PC-3 (cell line): Measurements from ENCODE around the gene MYOF. TPM values are rescaled to one million over a fixed set of nuclear protein-coding genes. Genes with fewer than 3 reads are reported as not detected.

Source experiments
- ATAC-seq: fragments of 200-7000 bp; cut with Tn5 transposase; 2 replicates; pipeline ENCODE4 v1.9.1; 2020; ENCODE audit warnings: mild to moderate bottlenecking, moderate library complexity
- BruUV-seq: library from RNA; stranded (reverse); fragments of 400-500 nt; replicated peaks from 2 replicates; lab custom pipeline; 2021; lab: Mats Ljungman, UMichigan
- CTCF ChIA-PET: fragments of 300-600 bp; sonication (Branson Sonifier 250); formaldehyde crosslinking; loops from one replicate; lab custom pipeline; 2022; ENCODE audit warnings: antibody characterized with exemption; lab: Charles Lee
- POLR2A ChIA-PET: fragments of 300-600 bp; sonication (Branson Sonifier 250); formaldehyde crosslinking; loops from one replicate; lab custom pipeline; 2022; ENCODE audit warnings: antibody characterized with exemption; ENCODE audit not compliant: unreplicated experiment; lab: Charles Lee
- DNase-seq: peaks from one replicate; pipeline ENCODE4 v3.0.0-alpha.2; 2015
- H2AFZ ChIP-seq: fragments of 300-600 bp; sonication (generic); 2 replicates; pipeline ENCODE4 v1.6.0; 2016; ENCODE audit warnings: antibody characterized with exemption, low read length
- H3F3A ChIP-seq: fragments of 300-600 bp; sonication (generic); one replicate; pipeline ENCODE4 v1.6.0; 2017; ENCODE audit warnings: antibody characterized with exemption, low read length, control low read depth, mild to moderate bottlenecking; ENCODE audit not compliant: unreplicated experiment
- H3K27ac ChIP-seq: fragments of 300-600 bp; sonication (generic); 2 replicates; pipeline ENCODE4 v1.5.1; 2016; ENCODE audit warnings: mild to moderate bottlenecking, low read length
- H3K27me3 ChIP-seq: fragments of 300-600 bp; sonication (generic); 2 replicates; pipeline ENCODE4 v1.6.1; 2016; ENCODE audit warnings: low read length, mixed read lengths
- H3K36me3 ChIP-seq: fragments of 300-600 bp; sonication (generic); 2 replicates; pipeline ENCODE4 v1.6.1; 2016; ENCODE audit warnings: low read depth, mixed run types, low read length, mixed read lengths
- H3K4me1 ChIP-seq: fragments of 300-600 bp; sonication (generic); 2 replicates; pipeline ENCODE4 v1.5.1; 2016; ENCODE audit warnings: low read length; ENCODE audit not compliant: insufficient read depth
- H3K4me2 ChIP-seq: fragments of 300-600 bp; sonication (generic); 2 replicates; pipeline ENCODE4 v1.6.0; 2016; ENCODE audit warnings: low read length
- H3K4me3 ChIP-seq: fragments of 300-600 bp; sonication (generic); 2 replicates; pipeline ENCODE4 v1.5.1; 2016; ENCODE audit warnings: mild to moderate bottlenecking, low read length, mixed read lengths
- H3K79me2 ChIP-seq: fragments of 300-600 bp; sonication (generic); 2 replicates; pipeline ENCODE4 v1.6.1; 2017; ENCODE audit warnings: low read length, mixed read lengths
- H3K9ac ChIP-seq: fragments of 300-600 bp; sonication (generic); 2 replicates; pipeline ENCODE4 v1.6.0; 2016; ENCODE audit warnings: mild to moderate bottlenecking, low read length
- H3K9me2 ChIP-seq: fragments of 300-600 bp; sonication (generic); replicated peaks from 2 replicates; pipeline ENCODE4 v1.6.1; 2016; ENCODE audit warnings: mixed run types, low read length, mixed read lengths
- H3K9me3 ChIP-seq: fragments of 300-600 bp; sonication (generic); 2 replicates; pipeline ENCODE4 v1.6.1; 2016; ENCODE audit warnings: low read length, mixed read lengths
- H4K20me1 ChIP-seq: fragments of 300-600 bp; sonication (generic); 2 replicates; pipeline ENCODE4 v1.6.1; 2016; ENCODE audit warnings: low read length, mixed read lengths
- CTCF ChIP-seq: fragments of 300-600 bp; sonication (generic); conservative IDR thresholded peaks from 2 replicates; pipeline ENCODE4 v1.5.1; 2017; ENCODE audit warnings: antibody characterized with exemption, low read depth, mild to moderate bottlenecking, low read length
- EZH2 ChIP-seq: fragments of 300-600 bp; sonication (generic); IDR thresholded peaks from one replicate; pipeline ENCODE4 v1.6.1; 2017; ENCODE audit warnings: antibody characterized with exemption, mild to moderate bottlenecking, low read length; ENCODE audit not compliant: unreplicated experiment
- EZH2phosphoT487 ChIP-seq: fragments of 300-600 bp; sonication (generic); IDR thresholded peaks from 2 replicates; pipeline ENCODE4 v1.6.1; 2018; ENCODE audit warnings: mild to moderate bottlenecking, antibody characterized with exemption, low read length, borderline replicate concordance
- intact Hi-C: fragments of 100-400 bp; cut with micrococcal nuclease; formaldehyde crosslinking; loops from 2 replicates; pipeline ENCODE4 v1.9.0; 2023
- total RNA-seq: library from RNA; depleted of rRNA; stranded (reverse); fragments of >200 nt; gene quantifications from 2 replicates; pipeline ENCODE4 v1.2.3, GENCODE V29; 2014

MYOF gene
- total RNA-seq, 1 experiment from 2014 or later, result 174 TPM

- Histone ChIP-seq H3K9me2 (no peaks in the 10 kb centered on the region), H3K9me3 (no peaks in the 10 kb centered on the region), H3K4me1 (peaks cover 80% of the 10 kb centered on the region), H3K4me3 (no peak overlapping the region), H3K27me3 (no peaks in the 10 kb centered on the region), H2AFZ (no peak overlapping the region), H3F3A (peaks cover 21% of the 10 kb centered on the region), H3K9ac (no peak overlapping the region), H4K20me1 (no peaks in the 10 kb centered on the region), H3K4me2 (peak overlapping the region; percentile 55), H3K27ac (peak overlapping the region; percentile 99), H3K79me2 (peaks cover 77% of the 10 kb centered on the region), H3K36me3 (peaks cover 27% of the 10 kb centered on the region)
- ChIA-PET CTCF (interaction anchor here (0.6 to 1.0 kb wide), 3 partner anchors 13 to 19 kb away, joined by 4 to 5 read pairs (median 4); partner anchors contain the start of gene MYOF), POLR2A (interaction anchor here (0.7 to 1.1 kb wide), 2 partner anchors 18 to 19 kb away, joined by 6 to 14 read pairs; partner anchors contain the start of gene MYOF)
- intact Hi-C loops, result no loop called here
- no peak for TF ChIP-seq EZH2phosphoT487
- peak; percentile 54 for ATAC-seq
- peak; percentile 92 for DNase-seq
- BruUV-seq, result no TSS peak
Measured at GRCh38 chr10:93462881-93463280, 19.3 kb downstream of the MYOF start.

GRCh38 chr10:93462371-93462770, 19.8 kb downstream of the MYOF start:
- CTCF ChIA-PET, result interaction anchor here (0.6 to 1.0 kb wide), 3 partner anchors 14 to 20 kb away, joined by 4 to 5 read pairs (median 4); partner anchors contain the start of gene MYOF
- POLR2A ChIA-PET, result interaction anchor here (0.7 to 1.1 kb wide), 3 partner anchors 17 to 20 kb away, joined by 4 to 14 read pairs (median 13); partner anchors contain the start of gene MYOF
- Histone ChIP-seq H3K9me2 (no peaks in the 10 kb centered on the region), H3K36me3 (peaks cover 27% of the 10 kb centered on the region), H3K79me2 (peaks cover 78% of the 10 kb centered on the region), H3K4me3 (no peak overlapping the region), H3K27ac (peak overlapping the region; percentile 99), H3F3A (peaks cover 18% of the 10 kb centered on the region), H3K9ac (peak overlapping the region; percentile 42), H3K4me2 (peak overlapping the region; percentile 55), H3K27me3 (no peaks in the 10 kb centered on the region), H4K20me1 (no peaks in the 10 kb centered on the region), H3K9me3 (no peaks in the 10 kb centered on the region), H2AFZ (no peak overlapping the region), H3K4me1 (peaks cover 78% of the 10 kb centered on the region)
- no peak for TF ChIP-seq EZH2phosphoT487
- no peak for TF ChIP-seq CTCF
- no peak for TF ChIP-seq EZH2
- intact Hi-C loops, result no loop called here
- no peak for ATAC-seq
- DNase-seq, result no peak
- TSS peak; percentile 6 for BruUV-seq

- CTCF ChIA-PET, result interaction anchor here (0.7 to 1.7 kb wide), 2 partner anchors 16 to 20 kb away, joined by 4 to 8 read pairs; no protein-coding TSS in a partner anchor
- ATAC-seq (0 out of 2 replicates have a peak, but pooled peaks have one; percentile 4), DNase-seq (peak; percentile 81)
- H3K9me3 ChIP-seq, result no peaks in the 10 kb centered on the region
- no peak overlapping the region for H2AFZ ChIP-seq
- no peaks in the 10 kb centered on the region for H3K9me2 ChIP-seq
- H3K4me1 ChIP-seq, result peaks cover 77% of the 10 kb centered on the region
- H3F3A ChIP-seq, result peaks cover 18% of the 10 kb centered on the region
- peaks cover 33% of the 10 kb centered on the region for H3K36me3 ChIP-seq
- BruUV-seq, result no TSS peak
- no peak overlapping the region for H3K4me3 ChIP-seq
- TF ChIP-seq CTCF (no peak), EZH2phosphoT487 (no peak), EZH2 (no peak)
- H3K9ac ChIP-seq, result 0 out of 2 replicates have a peak overlapping the region, but pooled peaks have one; percentile 10
- no peaks in the 10 kb centered on the region for H3K27me3 ChIP-seq
- H4K20me1 ChIP-seq, result no peaks in the 10 kb centered on the region
- peak overlapping the region; percentile 65; the same call in 1 of the 2 replicates for H3K4me2 ChIP-seq
- POLR2A ChIA-PET, result interaction anchor here (0.6 to 1.4 kb wide), 3 partner anchors 11 to 21 kb away, joined by 4 to 16 read pairs (median 4); partner anchors contain the start of gene MYOF
- intact Hi-C loops, result no loop called here
- H3K79me2 ChIP-seq, result peaks cover 82% of the 10 kb centered on the region
- H3K27ac ChIP-seq, result peak overlapping the region; percentile 99
Measured at GRCh38 chr10:93461807-93462178, 20.3 kb downstream of the MYOF start.
